Globus pallidus (tissue), 1 donor: Measurements from ENCODE around the gene IER3.

ENCODE experiments used
- DNase-seq: peaks from one replicate; pipeline ENCODE4 v3.0.0-alpha.2; 2015; ENCODE audit warnings: low spot score

The IER3 gene

GRCh38 chr6:30747902-30748769 is 3.8 kb upstream of the IER3 start:
- no peak for DNase-seq

DNA sequence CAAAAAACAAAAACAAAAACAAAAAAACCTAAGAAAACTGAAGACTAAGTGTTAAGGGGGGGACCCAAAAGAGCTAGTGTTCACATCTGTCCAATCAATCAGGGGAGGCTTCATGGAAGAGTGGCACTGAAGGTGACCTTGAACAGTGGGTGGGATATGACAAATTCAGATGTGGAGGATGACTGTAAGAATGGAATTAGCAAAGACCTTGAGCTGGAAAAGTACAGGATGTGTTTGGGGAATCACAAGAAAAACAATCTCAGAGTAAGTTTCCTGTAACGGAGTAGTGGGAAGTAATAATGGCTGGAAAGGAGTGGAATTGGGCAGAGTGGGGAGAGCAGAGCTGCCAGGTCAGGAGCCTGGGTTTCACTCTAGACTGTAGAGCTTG is 2.9 kb upstream of the IER3 start:
- no peak for DNase-seq

- DNase-seq: no peak
These were observed 971 bp downstream of the IER3 start for GRCh38 chr6:30743099-30744053.

- peak; percentile 93 for DNase-seq
These were observed 1.8 kb downstream of the IER3 start, which contains the start of gene FLOT1 for GRCh38 chr6:30742316-30743098. TSS of gene FLOT1 (minus strand) at chr6:30742687. CDS start at chr6:30742189, 498 bp downstream.

GRCh38 chr6:30741789-30742315 is 2.5 kb downstream of the IER3 start:
- no peak for DNase-seq

- no peak for DNase-seq
These were observed 3.1 kb downstream of the IER3 start for GRCh38 chr6:30741063-30741779.

DNA sequence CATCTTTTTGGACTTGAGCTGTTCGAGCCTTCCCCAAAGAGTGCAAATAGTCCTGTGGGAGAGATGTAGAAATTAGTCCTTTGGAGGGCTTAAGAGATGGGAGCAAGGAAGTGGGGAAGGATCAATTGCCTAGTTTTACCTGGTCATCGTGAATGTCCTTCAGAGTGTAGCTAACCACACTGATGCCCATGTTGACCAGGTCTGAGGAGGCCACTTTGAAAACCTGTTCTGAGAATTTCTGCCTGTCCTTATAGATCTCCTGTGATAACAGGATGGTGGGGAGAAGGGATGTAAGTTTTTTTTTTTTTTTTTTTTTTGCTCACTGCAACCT is 3.8 kb downstream of the IER3 start:
- DNase-seq: no peak

- DNase-seq: no peak
These were observed 5.8 kb downstream of the IER3 start for GRCh38 chr6:30738532-30738931.

- DNase-seq: no peak
These were observed 8.6 kb downstream of the IER3 start for GRCh38 chr6:30735668-30736314.

GRCh38 chr6:30732237-30732943 is 12.0 kb downstream of the IER3 start:
- no peak for DNase-seq

GRCh38 chr6:30730601-30731435 is 13.5 kb downstream of the IER3 start:
- no peak for DNase-seq

DNA sequence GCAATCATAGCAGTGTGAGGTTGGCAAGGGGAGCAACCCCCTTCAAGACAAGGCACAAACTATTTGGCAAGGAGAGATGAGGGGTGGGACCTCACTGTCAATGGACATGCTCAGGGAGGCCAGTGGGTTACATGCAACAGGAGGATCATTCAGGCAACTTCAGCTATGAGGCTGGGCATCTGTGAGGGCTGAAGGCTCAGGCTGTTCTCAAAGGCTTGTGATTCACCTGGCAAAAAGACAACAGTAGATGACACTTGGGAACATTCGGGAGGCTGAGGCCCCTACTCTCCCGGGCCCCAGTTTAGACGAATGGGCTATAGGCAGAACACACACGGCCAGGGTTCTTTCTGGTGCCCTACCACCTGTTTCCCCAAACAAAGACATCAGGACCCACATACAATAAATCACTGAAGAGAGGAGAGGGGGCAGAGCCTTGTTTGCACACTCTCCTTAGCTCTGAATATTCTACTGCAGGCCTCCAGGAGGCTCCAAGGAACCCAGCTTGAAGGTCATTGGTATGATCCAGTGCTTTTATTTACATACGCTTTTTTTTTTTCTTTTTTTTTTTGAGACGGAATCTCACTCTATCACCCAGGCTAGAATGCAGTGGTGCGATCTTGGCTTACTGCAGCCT is 16.3 kb downstream of the IER3 start:
- no peak for DNase-seq

- DNase-seq: no peak
These were observed 17.6 kb downstream of the IER3 start for GRCh38 chr6:30726506-30727413.

DNA sequence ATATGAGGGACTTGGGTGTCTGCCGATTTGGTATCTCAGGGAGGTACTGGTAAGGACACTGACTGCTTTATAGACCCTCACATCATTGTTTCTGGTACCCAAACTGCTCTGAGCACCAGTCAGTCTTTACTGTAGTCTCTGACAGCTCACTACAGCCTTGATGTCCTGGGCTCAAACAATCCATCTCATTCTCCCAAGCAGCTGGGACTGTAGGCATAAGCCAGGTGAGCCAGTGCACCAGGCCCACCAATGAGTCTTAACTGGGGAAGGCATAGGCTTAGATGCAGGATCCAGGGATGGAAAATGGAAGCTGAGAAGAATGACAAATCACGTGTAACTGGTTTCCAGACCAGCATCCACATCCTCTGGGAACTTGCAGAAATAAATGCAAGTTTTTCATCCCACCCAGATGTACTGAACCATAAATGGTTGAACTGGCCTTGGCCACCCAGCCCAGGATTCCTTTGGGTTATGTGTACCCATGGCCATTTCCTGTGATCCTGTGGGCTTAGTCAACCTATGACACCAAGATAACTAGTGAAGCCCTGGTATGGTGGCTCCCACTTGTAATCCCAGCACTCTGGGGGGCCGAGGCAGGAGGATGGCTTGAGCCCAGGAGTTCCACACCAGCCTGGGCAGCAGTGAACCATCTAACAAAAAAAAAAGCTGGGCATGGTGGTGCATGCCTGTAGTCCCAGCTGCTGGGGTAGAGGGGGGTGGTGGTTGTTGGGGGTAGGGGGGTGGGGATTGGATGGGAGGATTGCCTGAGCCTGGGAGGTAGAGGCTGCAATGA is 18.4 kb downstream of the IER3 start:
- DNase-seq: no peak

DNA sequence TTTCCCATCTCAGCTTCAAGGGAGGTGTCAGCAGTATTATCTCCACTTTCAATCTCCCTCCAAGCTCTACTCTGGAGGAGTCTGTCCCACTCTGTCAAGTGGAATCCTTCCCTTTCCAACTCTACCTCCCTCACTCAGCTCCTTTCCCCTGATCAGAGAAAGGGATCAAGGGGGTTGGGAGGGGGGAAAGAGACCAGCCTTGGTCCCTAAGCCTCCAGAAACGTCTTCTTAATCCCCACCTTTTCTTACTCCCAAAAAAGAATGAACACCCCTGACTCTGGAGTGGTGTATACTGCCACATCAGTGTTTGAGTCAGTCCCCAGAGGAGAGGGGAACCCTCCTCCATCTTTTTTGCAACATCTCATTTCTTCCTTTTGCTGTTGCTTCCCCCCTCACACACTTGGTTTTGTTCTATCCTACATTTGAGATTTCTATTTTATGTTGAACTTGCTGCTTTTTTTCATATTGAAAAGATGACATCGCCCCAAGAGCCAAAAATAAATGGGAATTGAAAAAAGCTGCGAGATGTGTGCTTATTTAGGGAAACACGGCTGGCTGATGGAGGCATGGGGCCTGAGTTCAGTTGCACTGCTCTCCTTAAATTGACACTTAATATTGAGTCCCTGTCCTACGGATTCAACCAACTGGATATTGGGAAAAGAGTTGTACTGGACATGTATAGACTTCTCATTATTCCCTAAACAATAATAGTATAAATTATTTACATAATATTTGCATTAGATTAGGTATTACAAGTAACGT is 19.3 kb downstream of the IER3 start:
- DNase-seq: no peak
